ENCODE measurements around the gene MED13. TPM values are rescaled to one million over a fixed set of nuclear protein-coding genes. Genes with fewer than 3 reads are reported as not detected.

Gene MED13
- total RNA-seq, 1 donor from 2014 or later: 65.7 TPM

DNA sequence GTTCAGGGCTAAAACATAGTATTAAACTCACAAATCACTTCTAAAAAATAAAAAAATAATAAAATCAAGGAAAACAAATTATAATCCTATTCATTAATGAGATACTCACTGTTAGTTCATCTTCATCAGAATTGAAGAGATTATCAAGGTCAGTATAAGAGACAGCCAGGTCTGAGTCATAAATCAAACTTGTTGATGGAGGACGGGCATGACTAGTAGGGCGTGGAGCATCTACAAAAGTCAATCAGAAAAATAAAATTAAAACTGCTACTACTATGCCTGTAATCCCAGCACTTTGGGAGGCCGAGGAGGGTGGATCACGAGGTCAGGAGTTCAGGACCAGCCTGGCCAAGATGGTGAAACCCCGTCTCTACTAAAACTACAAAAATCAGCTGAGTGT is 78.2 kb downstream of the MED13 start:
- Histone ChIP-seq H3K9me3 (no peaks in the 10 kb centered on the region), H3K4me1 (peaks cover 4% of the 10 kb centered on the region), H3K27ac (no peak overlapping the region), H3K27me3 (no peaks in the 10 kb centered on the region), H3K4me3 (no peak overlapping the region), H3K36me3 (peaks cover 86% of the 10 kb centered on the region)
- ATAC-seq (no peak), DNase-seq (no peak)
- intact Hi-C loops (cut with DNase I): no loop called here
- TF ChIP-seq, protein P1, sequence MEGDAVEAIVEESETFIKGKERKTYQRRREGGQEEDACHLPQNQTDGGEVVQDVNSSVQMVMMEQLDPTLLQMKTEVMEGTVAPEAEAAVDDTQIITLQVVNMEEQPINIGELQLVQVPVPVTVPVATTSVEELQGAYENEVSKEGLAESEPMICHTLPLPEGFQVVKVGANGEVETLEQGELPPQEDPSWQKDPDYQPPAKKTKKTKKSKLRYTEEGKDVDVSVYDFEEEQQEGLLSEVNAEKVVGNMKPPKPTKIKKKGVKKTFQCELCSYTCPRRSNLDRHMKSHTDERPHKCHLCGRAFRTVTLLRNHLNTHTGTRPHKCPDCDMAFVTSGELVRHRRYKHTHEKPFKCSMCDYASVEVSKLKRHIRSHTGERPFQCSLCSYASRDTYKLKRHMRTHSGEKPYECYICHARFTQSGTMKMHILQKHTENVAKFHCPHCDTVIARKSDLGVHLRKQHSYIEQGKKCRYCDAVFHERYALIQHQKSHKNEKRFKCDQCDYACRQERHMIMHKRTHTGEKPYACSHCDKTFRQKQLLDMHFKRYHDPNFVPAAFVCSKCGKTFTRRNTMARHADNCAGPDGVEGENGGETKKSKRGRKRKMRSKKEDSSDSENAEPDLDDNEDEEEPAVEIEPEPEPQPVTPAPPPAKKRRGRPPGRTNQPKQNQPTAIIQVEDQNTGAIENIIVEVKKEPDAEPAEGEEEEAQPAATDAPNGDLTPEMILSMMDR (IDR thresholded peaks at IDR 0.05): no peak

DNA sequence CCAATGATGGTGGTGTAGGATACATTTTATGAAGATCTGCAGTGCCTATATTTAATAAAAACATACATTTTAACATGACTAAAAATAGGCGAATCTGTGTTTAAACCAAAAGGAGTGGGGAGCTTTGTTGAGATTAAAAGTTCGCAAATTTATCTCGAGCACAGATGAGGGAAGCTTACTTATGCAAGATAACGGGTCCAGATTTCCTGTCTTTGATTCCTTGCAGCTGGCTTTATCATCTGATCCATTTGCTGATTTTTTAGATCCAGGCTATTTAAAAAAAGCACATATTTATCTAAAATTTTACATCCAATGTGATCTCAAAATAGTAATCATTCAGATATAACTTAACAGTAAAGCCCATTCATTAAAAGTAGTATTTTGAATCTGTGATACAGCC is 80.3 kb downstream of the MED13 start:
- no peak for ATAC-seq
- Histone ChIP-seq H3K4me1 (peaks cover 4% of the 10 kb centered on the region), H3K36me3 (peaks cover 85% of the 10 kb centered on the region)

DNA sequence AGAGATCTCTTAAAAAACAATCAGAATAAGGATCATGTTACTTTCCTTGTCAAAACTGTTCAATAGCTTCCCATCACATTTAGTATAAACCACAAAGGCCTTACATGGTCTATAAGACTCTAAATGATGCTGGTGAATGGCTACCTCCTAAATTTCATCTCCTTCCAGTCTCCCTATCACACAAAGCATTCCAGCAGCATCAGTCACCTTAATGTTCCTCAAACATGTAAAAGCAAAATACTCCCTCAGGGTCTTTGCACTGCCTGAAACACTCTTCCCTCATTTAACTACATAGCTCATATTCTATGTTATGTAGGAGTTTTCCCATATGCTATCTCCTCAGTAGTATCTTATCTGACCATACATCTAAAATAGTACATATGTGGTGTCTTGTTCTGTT is 83.8 kb downstream of the MED13 start:
- Histone ChIP-seq H3K27ac (no peak overlapping the region), H3K9me3 (no peaks in the 10 kb centered on the region), H3K4me1 (peaks cover 4% of the 10 kb centered on the region), H3K27me3 (no peaks in the 10 kb centered on the region), H3K4me3 (no peak overlapping the region), H3K36me3 (peaks cover 90% of the 10 kb centered on the region)
- ATAC-seq (no peak), DNase-seq (no peak)
- intact Hi-C loops (cut with DNase I): no loop called here
- TF ChIP-seq, protein P1 (IDR thresholded peaks at IDR 0.05): no peak

More for the DNA sequence above, 80.3 kb downstream of the MED13 start:
- Histone ChIP-seq H3K27ac (no peak overlapping the region), H3K9me3 (no peaks in the 10 kb centered on the region), H3K27me3 (no peaks in the 10 kb centered on the region), H3K4me3 (no peak overlapping the region)
- intact Hi-C loops (cut with DNase I): no loop called here
- TF ChIP-seq, protein P1 (IDR thresholded peaks at IDR 0.05): no peak
- no peak for DNase-seq

DNA sequence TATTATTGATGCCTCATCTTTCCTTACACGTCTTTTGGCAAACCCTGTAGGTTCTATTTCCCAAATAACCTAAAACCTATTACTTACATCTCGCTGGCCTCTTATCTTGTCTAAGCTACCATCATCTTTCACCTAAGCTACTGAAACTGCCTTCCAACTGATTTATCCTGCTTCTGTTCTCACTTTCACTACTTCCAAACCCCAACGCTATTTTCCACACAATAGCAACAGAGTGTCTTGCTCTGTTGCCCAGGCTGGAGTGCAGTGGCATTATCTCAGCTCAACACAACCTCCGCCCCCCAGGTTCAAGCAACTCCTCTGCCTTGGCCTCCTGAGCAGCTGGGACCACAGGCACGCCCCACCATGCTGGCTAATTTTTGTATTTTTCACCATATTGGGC is 84.5 kb downstream of the MED13 start:
- H3K4me3 ChIP-seq: no peak overlapping the region
- TF ChIP-seq, protein P1 (IDR thresholded peaks at IDR 0.05): no peak
- no peak for ATAC-seq
- H3K9me3 ChIP-seq: no peaks in the 10 kb centered on the region
- peaks cover 88% of the 10 kb centered on the region for H3K36me3 ChIP-seq
- H3K4me1 ChIP-seq: peaks cover 4% of the 10 kb centered on the region
- intact Hi-C loops (cut with DNase I): no loop called here
- H3K27ac ChIP-seq: no peak overlapping the region
- H3K27me3 ChIP-seq: no peaks in the 10 kb centered on the region
- no peak for DNase-seq

DNA sequence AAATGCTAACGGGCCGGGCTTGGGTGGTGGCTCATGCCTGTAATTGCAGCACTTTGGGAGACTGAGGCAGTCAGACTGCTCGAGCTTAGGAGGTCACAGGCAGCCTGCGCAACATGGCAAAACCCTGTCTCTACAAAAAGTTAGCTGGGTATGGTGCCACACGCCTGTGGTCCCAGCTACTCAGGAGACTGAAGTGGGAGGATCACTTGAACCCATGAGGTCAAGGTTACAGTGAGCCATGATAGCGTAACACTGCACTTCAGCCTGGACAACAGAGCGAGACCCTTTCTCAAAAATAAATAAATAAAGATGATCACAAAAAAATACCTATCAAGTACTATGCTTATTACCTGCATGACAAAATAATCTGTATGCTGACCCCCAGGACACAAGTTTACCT is 91.0 kb downstream of the MED13 start:
- no peak for DNase-seq
- H3K4me3 ChIP-seq: no peak overlapping the region
- TF ChIP-seq, protein P1 (IDR thresholded peaks at IDR 0.05): no peak
- no peaks in the 10 kb centered on the region for H3K27me3 ChIP-seq
- peaks cover 74% of the 10 kb centered on the region for H3K36me3 ChIP-seq
- ATAC-seq: no peak
- no peaks in the 10 kb centered on the region for H3K4me1 ChIP-seq
- no peaks in the 10 kb centered on the region for H3K9me3 ChIP-seq
- intact Hi-C loops (cut with DNase I): no loop called here
- no peak overlapping the region for H3K27ac ChIP-seq

DNA sequence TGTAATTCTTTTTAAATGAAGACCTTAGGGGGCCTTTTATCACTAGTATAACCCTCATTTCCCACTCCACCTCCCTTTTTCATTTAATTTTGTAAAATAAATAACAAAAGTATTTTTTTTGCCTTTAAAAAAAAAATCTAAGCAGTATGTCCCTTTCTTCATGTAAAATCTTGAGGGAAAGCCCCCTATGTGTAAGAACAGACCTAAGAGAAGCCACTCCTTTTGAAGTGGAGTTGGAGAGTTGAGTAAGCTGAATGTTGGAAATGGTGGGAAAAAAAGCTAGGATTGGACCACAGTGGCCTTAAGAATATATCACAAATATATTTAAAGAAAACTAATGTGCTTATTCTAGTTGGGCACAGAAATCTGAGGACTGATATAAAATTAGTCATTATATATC is 92.8 kb downstream of the MED13 start:
- TF ChIP-seq, protein P1 (IDR thresholded peaks at IDR 0.05): no peak
- H3K4me3 ChIP-seq: no peak overlapping the region
- DNase-seq (no peak), ATAC-seq (no peak)
- no peaks in the 10 kb centered on the region for H3K4me1 ChIP-seq
- no peaks in the 10 kb centered on the region for H3K9me3 ChIP-seq
- H3K27ac ChIP-seq: no peak overlapping the region
- intact Hi-C loops (cut with DNase I): no loop called here
- H3K27me3 ChIP-seq: no peaks in the 10 kb centered on the region
- H3K36me3 ChIP-seq: peaks cover 76% of the 10 kb centered on the region
